ENCODE measurements around the gene GHRH. TPM values are rescaled to one million over a fixed set of nuclear protein-coding genes. Genes with fewer than 3 reads are reported as not detected.

Gene GHRH
- total RNA-seq, 1 experiment from 2014 or later: not detected

- no peak for TF ChIP-seq CTCF (IDR thresholded peaks at IDR 0.05 in 2 of 3, conservative IDR thresholded peaks at IDR 0.05 in 1 of 3; ENCODE audit: borderline replicate concordance in 1 of 3, insufficient read depth in 1 of 3, low read depth in 2 of 3, low read length in 2 of 3)
Measured at GRCh38 chr20:37228656-37229055, 33.0 kb downstream of the GHRH start (continued).

- Histone ChIP-seq H4K20me1 (ENCODE audit: insufficient read depth) (no peaks in the 10 kb centered on the region), H3K4me1 (ENCODE audit: control insufficient read depth in 1 of 2, insufficient read depth in 2 of 2, low read length in 2 of 2) (no peaks in the 10 kb centered on the region), H3K4me2 (ENCODE audit: low read length) (no peak overlapping the region), H3K9me2 (ENCODE audit: insufficient read depth) (no peaks in the 10 kb centered on the region), H2AFZ (ENCODE audit: low read depth, low read length, poor library complexity, severe bottlenecking) (no peak overlapping the region), H3K27ac (ENCODE audit: low read depth, low read length) (no peak overlapping the region), H3K27me3 (ENCODE audit: insufficient read depth, low read length) (no peaks in the 10 kb centered on the region), H3K79me2 (ENCODE audit: insufficient read depth, low read length) (no peaks in the 10 kb centered on the region), H3K4me3 (replicated peaks in 1 of 2; ENCODE audit: low read depth in 1 of 2, low read length in 2 of 2) (no peak overlapping the region), H3K9me3 (ENCODE audit: control insufficient read depth in 1 of 2, insufficient read depth in 1 of 2, low read depth in 1 of 2, low read length in 2 of 2) (no peaks in the 10 kb centered on the region), H3K36me3 (ENCODE audit: control insufficient read depth in 1 of 2, insufficient read depth in 2 of 2, low read length in 2 of 2) (peaks cover 69 to 85% of the 10 kb centered on the region in 2 experiments), H3K9ac (ENCODE audit: low read length) (no peak overlapping the region)
- ATAC-seq: no peak
- POLR2A ChIA-PET: no interaction called here
- TF ChIP-seq ZBTB33 (IDR thresholded peaks at IDR 0.05; ENCODE audit: extremely low read depth, insufficient replicate concordance, low read length): no peak
- TF ChIP-seq ATF3 (IDR thresholded peaks at IDR 0.05): no peak
- no peak for TF ChIP-seq ZFX (IDR thresholded peaks at IDR 0.05)
- TF ChIP-seq JUND (IDR thresholded peaks at IDR 0.05): no peak
- TF ChIP-seq SRF (IDR thresholded peaks at IDR 0.05; ENCODE audit: low read depth): no peak
- no peak for TF ChIP-seq SIN3A (IDR thresholded peaks at IDR 0.05; ENCODE audit: low read depth)
- TF ChIP-seq CEBPB (IDR thresholded peaks at IDR 0.05; ENCODE audit: low read depth): no peak
- no peak for TF ChIP-seq MAX (IDR thresholded peaks at IDR 0.05)
- TF ChIP-seq POLR2AphosphoS5 (IDR thresholded peaks at IDR 0.05; ENCODE audit: low read depth, low read length): no peak
- no peak for TF ChIP-seq YY1 (IDR thresholded peaks at IDR 0.05; ENCODE audit: extremely low read depth, insufficient replicate concordance, low read depth, low read length)
- no peak for DNase-seq (ENCODE audit: low read depth, low spot score)
- intact Hi-C loops (cut with micrococcal nuclease): no loop called here
- CTCF ChIA-PET: no interaction called here
- no TSS peak for BruUV-seq (replicated peaks)
- RAD21 ChIA-PET (ENCODE audit: low non-redundant PET in 1 of 2, low total read pairs in 2 of 2, uncharacterized antibody in 2 of 2, unreplicated experiment in 2 of 2): no interaction called here
Measured at GRCh38 chr20:37228082-37228481, 33.5 kb downstream of the GHRH start.

Measured in HCT116 (cell line).